A549 (cell line): ENCODE measurements around the gene ADD3. TPM values are rescaled to one million over a fixed set of nuclear protein-coding genes. Genes with fewer than 3 reads are reported as not detected.

Experiments
- ATAC-seq, 2 experiments: fragments of 200-7000 bp in 1 of 2; fragments of >200 bp in 1 of 2; cut with Nextera tagmentation in 1 of 2; cut with Tn5 transposase in 1 of 2; 3 replicates each; pipeline versions ENCODE4 v1.8.0 to v1.9.1; 2018 to 2020; ENCODE audit warnings: mild to moderate bottlenecking in 1 of 2, moderate library complexity in 1 of 2
- CTCF ChIA-PET: fragments of 300-600 bp; sonication (Branson Sonifier 250); formaldehyde crosslinking; extraction: SDS; loops from one replicate; lab custom pipeline; 2021; ENCODE audit warnings: antibody characterized with exemption, inconsistent platforms; lab: Yijun Ruan, JAX
- POLR2A ChIA-PET: fragments of 350-600 bp; formaldehyde crosslinking; extraction: SDS; loops from one replicate; lab custom pipeline; 2021; ENCODE audit warnings: antibody characterized with exemption, inconsistent platforms; lab: Yijun Ruan, JAX
- DNase-seq, 2 experiments: peaks; one replicate each; pipeline versions ENCODE4 v3.0.0 to v3.0.0-alpha.2; 2011 to 2016; ENCODE audit warnings: low read depth in 1 of 2, low spot score in 1 of 2
- FAIRE-seq: peaks from 2 replicates; lab custom pipeline; 2011; peaks lifted over from hg19 to GRCh38; lab: Jason Lieb, UNC
- H3K27ac ChIP-seq, 2 experiments: fragments of >200 bp; sonication (Bioruptor Twin); formaldehyde crosslinking; 3 replicates each; pipeline ENCODE4 v1.5.1; 2016 to 2017
- H3K4me1 ChIP-seq: fragments of >200 bp; sonication (Bioruptor Twin); formaldehyde crosslinking; 3 replicates; pipeline ENCODE4 v1.6.1; 2016
- H3K4me2 ChIP-seq: fragments of >200 bp; sonication (Bioruptor Twin); formaldehyde crosslinking; 3 replicates; pipeline ENCODE4 v1.6.1; 2016
- H3K4me3 ChIP-seq: fragments of >200 bp; sonication (Bioruptor Twin); formaldehyde crosslinking; 3 replicates; pipeline ENCODE4 v1.5.1; 2016
- H3K9me3 ChIP-seq: fragments of >200 bp; sonication (Bioruptor Twin); formaldehyde crosslinking; 3 replicates; pipeline ENCODE4 v1.6.1; 2016
- BCL3 ChIP-seq: fragments of >200 bp; sonication (Bioruptor Twin); formaldehyde crosslinking; IDR thresholded peaks from 3 replicates; pipeline ENCODE4 v1.6.1; 2016
- CBX2 ChIP-seq: fragments of 200-600 bp; sonication (generic); IDR thresholded peaks from 2 replicates; pipeline ENCODE4 v1.6.1; 2016; ENCODE audit warnings: low read depth, mild to moderate bottlenecking, borderline replicate concordance
- CEBPB ChIP-seq, 2 experiments: fragments of >200 bp in 1 of 2; sonication (Bioruptor Twin) in 1 of 2; formaldehyde crosslinking in 1 of 2; IDR thresholded peaks; 2 replicates each; pipeline ENCODE4 v1.6.1; 2012 to 2016
- CHD2 ChIP-seq: fragments of 150-350 bp; IDR thresholded peaks from 2 replicates; pipeline ENCODE4 v1.6.1; 2014; ENCODE audit warnings: low read length; ENCODE audit not compliant: partially characterized antibody
- E2F6 ChIP-seq: IDR thresholded peaks from 2 replicates; pipeline ENCODE4 v1.6.1; 2012; ENCODE audit warnings: low read depth, borderline replicate concordance
- HDAC2 ChIP-seq: fragments of 200-600 bp; sonication (generic); IDR thresholded peaks from 2 replicates; pipeline ENCODE4 v1.6.1; 2016
- HOXB13 ChIP-seq: fragments of 250-450 bp; sonication (Bioruptor Pico); IDR thresholded peaks from 2 replicates; pipeline ENCODE4 v1.5.0; 2020; ENCODE audit warnings: low read depth, mild to moderate bottlenecking, moderate library complexity
- JUN ChIP-seq, 2 experiments: fragments of >200 bp; sonication (Bioruptor Twin); formaldehyde crosslinking; IDR thresholded peaks; 2 replicates in 1 of 2; 3 replicates in 1 of 2; pipeline ENCODE4 v1.6.1; 2016 to 2017
- KDM1A ChIP-seq: fragments of 200-600 bp; sonication (generic); IDR thresholded peaks from 2 replicates; pipeline ENCODE4 v1.6.1; 2016; ENCODE audit warnings: low read depth, mild to moderate bottlenecking
- NFE2L2 ChIP-seq: fragments of 150-350 bp; conservative IDR thresholded peaks from 2 replicates; pipeline ENCODE4 v1.6.1; 2014; ENCODE audit warnings: low read length
- PHF8 ChIP-seq: fragments of 200-600 bp; sonication (generic); IDR thresholded peaks from 2 replicates; pipeline ENCODE4 v1.6.1; 2016; ENCODE audit warnings: low read depth, mild to moderate bottlenecking, antibody characterized with exemption, moderate library complexity, borderline replicate concordance
- POLR2A ChIP-seq: IDR thresholded peaks from 2 replicates; pipeline ENCODE4 v1.6.1; 2012; ENCODE audit warnings: mild to moderate bottlenecking, low read length
- POLR2AphosphoS2 ChIP-seq: conservative IDR thresholded peaks from 2 replicates; pipeline ENCODE4 v1.6.1; 2012; ENCODE audit warnings: low read length, improper control_type of control experiment, inconsistent platforms
- RCOR1 ChIP-seq: fragments of 150-350 bp; IDR thresholded peaks from 2 replicates; pipeline ENCODE4 v1.6.1; 2014; ENCODE audit warnings: antibody characterized with exemption, low read length, low read depth
- REST ChIP-seq: fragments of 200-600 bp; sonication (generic); IDR thresholded peaks from 2 replicates; pipeline ENCODE4 v1.6.1; 2016; ENCODE audit warnings: antibody characterized with exemption, mild to moderate bottlenecking, moderate library complexity
- RFX5 ChIP-seq: fragments of 450-650 bp; IDR thresholded peaks from 2 replicates; pipeline ENCODE4 v1.7.1; 2014; ENCODE audit warnings: antibody characterized with exemption, mild to moderate bottlenecking, moderate library complexity
- RNF2 ChIP-seq: fragments of 200-600 bp; sonication (generic); IDR thresholded peaks from 2 replicates; pipeline ENCODE4 v1.6.1; 2016; ENCODE audit warnings: low read depth, mild to moderate bottlenecking, antibody characterized with exemption, moderate library complexity, borderline replicate concordance
- USF2 ChIP-seq: fragments of 450-650 bp; IDR thresholded peaks from 2 replicates; pipeline ENCODE4 v1.6.1; 2014; ENCODE audit warnings: antibody characterized with exemption
- ZFP36 ChIP-seq: fragments of 450-650 bp; IDR thresholded peaks from 2 replicates; pipeline ENCODE4 v1.6.1; 2014; ENCODE audit warnings: borderline replicate concordance; ENCODE audit not compliant: partially characterized antibody
- WGBS: methylation state at CpG from one replicate; pipeline ENCODE4 v1.1.6; 2017; ENCODE audit errors: missing lambda C conversion rate; 5-methylcytosine and 5-hydroxymethylcytosine counted together
- polyA plus RNA-seq, 4 experiments: library from polyadenylated mRNA; depleted of rRNA in 3 of 4; stranded (reverse); fragments of >200 nt; fragmentation: RNase III in 1 of 4; extraction: RNeasy Plus Mini Kit Qiagen cat#74134 plus additional on column Dnase treatment in 1 of 4; gene quantifications; 2 replicates in 3 of 4; 3 replicates in 1 of 4; pipeline ENCODE4 v1.2.3, GENCODE V29; 2011 to 2017
- TF ChIP-seq, protein P1 (sequence below): fragments of 150-350 bp; IDR thresholded peaks from 2 replicates; pipeline ENCODE4 v1.6.1; 2014; ENCODE audit warnings: low read depth, mild to moderate bottlenecking, low read length

The ADD3 gene
- polyA plus RNA-seq, 2 of the 4 experiments (the other 2 are of a cell fraction), result 9.8 to 48.2 TPM

DNA sequence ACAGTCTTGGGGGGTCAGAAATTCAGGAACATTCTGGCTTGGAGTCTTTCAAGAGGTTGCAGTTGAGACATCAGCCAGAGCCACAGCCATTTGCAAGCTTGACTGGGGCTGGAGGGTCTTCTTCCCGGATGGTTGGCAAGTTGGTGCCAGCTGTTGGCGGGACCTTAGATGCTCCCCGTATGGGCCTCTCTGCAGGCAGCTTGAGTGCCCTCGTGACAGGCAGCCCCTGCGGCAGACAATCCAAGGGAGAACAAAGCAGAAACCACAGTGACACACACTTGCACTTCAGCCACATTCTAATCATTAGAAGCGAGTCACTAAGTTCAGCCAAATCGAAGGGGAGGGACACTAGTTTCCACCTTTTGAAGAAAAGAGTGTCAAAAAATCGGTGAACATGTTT is 140.2 kb downstream of the ADD3 start (continued):
- no peak for TF ChIP-seq BCL3
- TF ChIP-seq RCOR1, result no peak
- TF ChIP-seq CBX2, result no peak
- no peak for TF ChIP-seq HOXB13
- TF ChIP-seq USF2, result no peak

GRCh38 chr10:110149259-110149658 is 141.5 kb downstream of the ADD3 start:
- CTCF ChIA-PET, result interaction anchor here (0.9 to 2.6 kb wide), 3 partner anchors 11 to 130 kb away, joined by 3 to 20 read pairs (median 4); no protein-coding TSS in a partner anchor
- ATAC-seq, result no peak
- TF ChIP-seq RNF2 (no peak), NFE2L2 (no peak), POLR2AphosphoS2 (no peak), E2F6 (no peak), CEBPB (IDR thresholded peaks at IDR 0.05) (no peak), CBX2 (no peak), CHD2 (no peak), PHF8 (no peak), RFX5 (no peak), POLR2A (no peak), HDAC2 (no peak), KDM1A (no peak), ZFP36 (no peak), HOXB13 (no peak), JUN (IDR thresholded peaks at IDR 0.05) (no peak), REST (no peak)
- TF ChIP-seq, protein P1, sequence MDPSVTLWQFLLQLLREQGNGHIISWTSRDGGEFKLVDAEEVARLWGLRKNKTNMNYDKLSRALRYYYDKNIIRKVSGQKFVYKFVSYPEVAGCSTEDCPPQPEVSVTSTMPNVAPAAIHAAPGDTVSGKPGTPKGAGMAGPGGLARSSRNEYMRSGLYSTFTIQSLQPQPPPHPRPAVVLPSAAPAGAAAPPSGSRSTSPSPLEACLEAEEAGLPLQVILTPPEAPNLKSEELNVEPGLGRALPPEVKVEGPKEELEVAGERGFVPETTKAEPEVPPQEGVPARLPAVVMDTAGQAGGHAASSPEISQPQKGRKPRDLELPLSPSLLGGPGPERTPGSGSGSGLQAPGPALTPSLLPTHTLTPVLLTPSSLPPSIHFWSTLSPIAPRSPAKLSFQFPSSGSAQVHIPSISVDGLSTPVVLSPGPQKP, result no peak
- no peak for FAIRE-seq
- no peak overlapping the region for H3K4me2 ChIP-seq
- 75% methylated on average over 7 of the region's 8 CpGs for WGBS
- no peaks in the 10 kb centered on the region for H3K4me1 ChIP-seq
- H3K4me3 ChIP-seq, result no peak overlapping the region
- H3K27ac ChIP-seq, result no peak overlapping the region
- H3K9me3 ChIP-seq, result no peaks in the 10 kb centered on the region
- no peak for DNase-seq
- POLR2A ChIA-PET, result no interaction called here
